Measurements from ENCODE around the gene NALF2. TPM values are rescaled to one million over a fixed set of nuclear protein-coding genes. Genes with fewer than 3 reads are reported as not detected.

The NALF2 gene
- total RNA-seq, 1 experiment from 2014 or later, result 0.51 TPM

DNA sequence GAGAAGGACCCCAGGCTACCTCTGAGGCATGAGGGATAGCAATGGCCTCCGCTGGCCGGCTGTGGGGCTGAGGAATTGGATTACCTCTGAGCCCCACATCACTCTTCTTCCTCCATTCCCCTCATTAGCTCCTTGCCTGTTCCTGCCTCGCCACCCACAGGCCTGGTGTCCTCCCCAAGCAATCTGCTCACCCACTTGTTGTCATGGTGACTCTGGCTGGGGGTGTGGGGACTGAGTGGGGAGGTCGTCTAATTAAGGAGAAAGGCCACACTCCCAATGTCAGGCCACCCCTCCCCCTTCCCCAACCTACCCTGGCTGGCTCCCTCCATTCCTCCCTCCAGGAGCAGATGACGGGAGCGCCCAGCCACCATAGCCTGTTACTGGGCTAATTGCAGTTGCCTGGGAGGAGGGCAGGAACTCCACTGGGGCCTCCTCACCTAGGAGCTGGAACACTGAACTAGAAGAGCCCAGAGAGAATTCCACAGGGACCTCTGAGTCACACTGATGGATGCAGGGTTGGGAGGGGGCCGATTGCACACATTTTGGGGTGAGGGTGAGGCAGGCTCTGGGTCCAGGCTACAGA, 20.7 kb downstream of the NALF2 start:
- DNase-seq (ENCODE audit: low read depth), result no peak

DNA sequence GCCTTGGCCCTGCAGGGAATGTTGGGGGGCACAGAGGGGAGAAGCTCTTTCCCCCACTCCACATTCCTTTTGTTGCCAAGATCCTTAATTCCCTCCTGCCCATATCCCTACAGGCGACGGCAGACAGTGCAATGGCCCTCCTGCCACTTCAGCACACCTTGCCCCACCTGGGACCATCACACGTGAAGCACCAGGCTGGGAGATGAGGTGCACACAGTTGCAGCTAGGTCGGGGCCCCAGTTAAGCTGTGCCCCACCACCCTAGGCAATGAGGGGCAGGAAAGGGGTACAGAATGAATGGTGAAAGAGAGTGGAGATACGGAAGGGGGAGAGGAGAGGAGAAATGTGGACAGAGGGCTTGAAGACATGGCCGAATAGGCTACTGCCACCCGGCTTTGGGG, 26.2 kb downstream of the NALF2 start:
- DNase-seq (ENCODE audit: low read depth), result no peak

- DNase-seq (ENCODE audit: low read depth), result no peak
These were observed 27.1 kb downstream of the NALF2 start for GRCh38 chrX:69531031-69531755.

GRCh38 chrX:69535661-69536060, 31.5 kb downstream of the NALF2 start:
- DNase-seq (ENCODE audit: low read depth), result no peak

- peak; percentile 70 for DNase-seq (ENCODE audit: low read depth)
These were observed 34.3 kb downstream of the NALF2 start for GRCh38 chrX:69538321-69538876.

GRCh38 chrX:69539437-69539836, 35.3 kb downstream of the NALF2 start:
- no peak for DNase-seq (ENCODE audit: low read depth)

DNA sequence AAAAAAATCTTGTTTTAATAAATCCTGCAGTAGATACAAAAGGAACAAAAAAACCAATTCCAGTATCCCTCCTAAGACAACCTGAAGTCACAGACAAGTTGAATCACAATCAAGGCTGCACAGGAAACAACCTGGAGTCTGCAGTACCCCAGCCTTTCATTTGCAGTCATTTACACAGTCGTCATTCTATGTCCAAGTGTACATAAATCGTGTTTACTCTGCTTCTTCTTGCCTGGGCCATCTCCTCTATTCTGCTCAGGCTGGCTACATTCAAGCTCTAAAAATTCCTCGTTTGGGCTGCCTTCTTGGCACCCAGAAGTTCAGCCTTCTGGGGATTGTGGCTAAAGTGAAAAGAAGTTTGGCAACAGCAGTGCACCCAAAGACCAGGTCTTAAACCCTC, 37.8 kb downstream of the NALF2 start:
- DNase-seq (ENCODE audit: low read depth), result no peak

DNA sequence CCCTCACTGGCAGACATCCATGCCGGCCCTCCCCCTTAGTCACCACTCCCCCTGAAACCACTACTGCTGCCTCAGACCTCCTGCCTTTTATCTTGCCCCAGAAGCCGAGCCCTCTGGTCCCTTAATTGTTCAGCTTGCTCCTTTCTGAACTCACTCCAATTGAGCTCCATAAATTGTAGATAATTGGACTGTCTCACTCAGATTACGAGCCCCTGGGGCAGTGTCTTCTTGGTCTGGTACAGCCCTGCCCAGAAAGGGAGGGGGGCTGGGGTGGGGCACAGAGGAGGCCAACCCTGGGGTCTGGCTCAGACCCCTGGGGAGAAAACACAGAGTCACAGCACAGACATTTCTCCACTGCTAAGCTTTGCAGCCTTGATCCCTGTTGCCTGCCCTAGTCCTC, 39.4 kb downstream of the NALF2 start:
- DNase-seq (ENCODE audit: low read depth), result no peak

DNA sequence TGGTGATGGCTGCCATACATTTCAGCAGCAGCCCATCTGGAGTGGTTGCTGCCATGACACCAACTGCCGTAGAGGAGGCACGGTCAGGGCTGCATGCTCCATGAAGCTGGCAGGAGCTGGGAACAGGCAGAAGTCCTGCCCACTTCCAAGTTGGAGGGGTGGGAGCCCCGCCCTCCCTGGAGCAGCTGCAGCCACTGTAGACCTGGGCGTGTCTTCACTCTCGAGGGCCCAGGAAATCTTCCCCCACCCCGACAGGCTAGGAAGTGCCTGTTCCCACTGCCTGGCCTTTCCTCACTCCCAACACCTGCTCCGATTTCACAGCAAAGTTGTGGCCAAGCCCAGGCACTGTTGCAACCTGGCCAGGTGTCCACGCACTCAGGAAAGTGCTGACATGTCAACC, 42.3 kb downstream of the NALF2 start:
- DNase-seq (ENCODE audit: low read depth), result no peak

DNA sequence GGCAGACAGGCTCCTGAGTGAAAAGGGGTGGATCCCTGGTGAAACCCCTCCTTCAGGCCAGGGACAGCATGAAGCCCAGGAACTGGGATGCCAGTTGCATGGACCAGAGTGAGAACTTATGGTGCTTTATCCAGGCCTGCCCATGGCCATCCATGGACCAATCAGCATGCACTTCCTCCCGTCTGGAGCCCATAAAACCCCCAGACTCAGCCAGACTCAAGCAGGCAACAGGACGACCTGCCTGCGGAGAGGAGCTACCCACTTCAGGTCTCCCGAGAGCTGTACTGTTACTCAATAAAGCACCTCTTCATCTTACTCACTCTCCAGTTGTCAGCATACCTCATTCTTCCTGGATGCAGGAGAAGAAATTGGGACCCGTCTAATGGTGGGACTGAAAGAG, 42.9 kb downstream of the NALF2 start:
- DNase-seq (ENCODE audit: low read depth), result no peak

DNA sequence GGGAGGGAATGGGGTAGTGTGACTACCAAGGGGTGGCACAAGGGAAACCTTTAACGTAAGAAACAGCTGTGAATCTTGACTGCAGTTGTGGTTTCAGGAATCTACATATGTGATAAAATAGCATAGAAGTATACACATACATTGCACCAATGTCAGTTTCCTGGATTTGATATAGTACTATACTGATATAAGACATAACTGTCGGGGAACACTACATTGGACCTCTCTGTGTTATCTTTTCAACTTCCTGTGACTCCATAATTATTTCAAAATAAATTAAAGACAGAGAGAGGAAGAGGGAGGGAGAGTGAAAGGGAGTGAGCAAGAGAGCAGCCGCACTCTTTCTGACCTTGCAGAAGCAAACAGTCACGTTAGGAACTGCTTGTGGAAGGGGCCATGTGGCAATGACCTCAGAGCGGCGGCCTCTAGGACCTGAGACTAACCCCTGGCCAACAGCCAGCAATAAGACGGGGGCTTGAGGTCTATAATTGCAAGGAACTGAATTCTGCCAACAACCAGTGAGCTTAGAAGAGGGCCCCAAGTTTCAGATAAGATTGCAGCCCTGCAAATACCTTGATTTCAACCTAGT, 47.4 kb downstream of the NALF2 start:
- DNase-seq (ENCODE audit: low read depth), result no peak

- DNase-seq (ENCODE audit: low read depth), result no peak
These were observed 48.4 kb downstream of the NALF2 start for GRCh38 chrX:69552512-69552911.

Other genes with a start within 250 kb of the NALF2 start
- gene EDA, start 111.8 kb downstream of the NALF2 start, total RNA-seq (2014; rRNA removed; shearing (Covaris generic)), result 1.2 TPM in 2 replicates

Data from Daoy (cell line).